Measurements from ENCODE around the gene TTC6. TPM values are rescaled to one million over a fixed set of nuclear protein-coding genes. Genes with fewer than 3 reads are reported as not detected.

The TTC6 gene
- total RNA-seq, 1 experiment from 2014 or later: 5.2 TPM

DNA sequence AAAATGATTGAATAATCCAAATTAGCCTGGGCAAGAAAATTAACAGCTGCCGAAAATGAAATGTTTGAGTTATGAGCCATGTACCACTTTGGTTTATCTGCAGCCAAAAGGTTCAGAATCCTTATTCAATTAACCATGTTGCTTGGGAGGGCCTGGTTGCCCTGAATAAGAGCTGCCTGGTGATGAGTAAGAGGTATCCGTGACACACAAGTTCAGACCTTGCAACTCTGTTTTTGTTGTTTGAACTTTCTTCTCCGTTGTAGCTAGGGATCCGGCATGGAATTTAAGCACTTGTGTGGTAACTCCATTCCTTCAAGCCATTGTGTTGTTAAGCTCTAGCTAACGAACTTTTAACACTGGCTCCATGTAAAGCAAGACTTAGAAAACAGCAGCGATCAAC is 36.0 kb upstream of the TTC6 start:
- H3K9me2 ChIP-seq (ENCODE audit: insufficient read depth): no peaks in the 10 kb centered on the region
- H4K20me1 ChIP-seq (ENCODE audit: insufficient read depth): no peaks in the 10 kb centered on the region
- POLR2A ChIA-PET (ENCODE audit: unreplicated experiment): no interaction called here
- 0 out of 2 replicates have a peak, but pooled peaks cover 9% of the 10 kb centered on the region for H3K36me3 ChIP-seq (ENCODE audit: low read depth)
- H3K79me2 ChIP-seq (ENCODE audit: low read depth): no peaks in the 10 kb centered on the region
- TF ChIP-seq, protein P1, sequence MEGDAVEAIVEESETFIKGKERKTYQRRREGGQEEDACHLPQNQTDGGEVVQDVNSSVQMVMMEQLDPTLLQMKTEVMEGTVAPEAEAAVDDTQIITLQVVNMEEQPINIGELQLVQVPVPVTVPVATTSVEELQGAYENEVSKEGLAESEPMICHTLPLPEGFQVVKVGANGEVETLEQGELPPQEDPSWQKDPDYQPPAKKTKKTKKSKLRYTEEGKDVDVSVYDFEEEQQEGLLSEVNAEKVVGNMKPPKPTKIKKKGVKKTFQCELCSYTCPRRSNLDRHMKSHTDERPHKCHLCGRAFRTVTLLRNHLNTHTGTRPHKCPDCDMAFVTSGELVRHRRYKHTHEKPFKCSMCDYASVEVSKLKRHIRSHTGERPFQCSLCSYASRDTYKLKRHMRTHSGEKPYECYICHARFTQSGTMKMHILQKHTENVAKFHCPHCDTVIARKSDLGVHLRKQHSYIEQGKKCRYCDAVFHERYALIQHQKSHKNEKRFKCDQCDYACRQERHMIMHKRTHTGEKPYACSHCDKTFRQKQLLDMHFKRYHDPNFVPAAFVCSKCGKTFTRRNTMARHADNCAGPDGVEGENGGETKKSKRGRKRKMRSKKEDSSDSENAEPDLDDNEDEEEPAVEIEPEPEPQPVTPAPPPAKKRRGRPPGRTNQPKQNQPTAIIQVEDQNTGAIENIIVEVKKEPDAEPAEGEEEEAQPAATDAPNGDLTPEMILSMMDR (conservative IDR thresholded peaks at IDR 0.05): no peak
- CTCF ChIA-PET: interaction anchor here (0.6 kb wide), 1 partner anchor 14 kb away, joined by 3 read pairs; no protein-coding TSS in a partner anchor
- H3K27me3 ChIP-seq (ENCODE audit: insufficient read depth, low read depth): no peaks in the 10 kb centered on the region
- H3F3A ChIP-seq (ENCODE audit: insufficient read depth, low read depth): no peaks in the 10 kb centered on the region
- no peaks in the 10 kb centered on the region for H3K9me3 ChIP-seq (ENCODE audit: insufficient read depth, low read depth)
- H2AFZ ChIP-seq: no peak overlapping the region
- H3K4me2 ChIP-seq: no peak overlapping the region
- DNase-seq: no peak
- no peaks in the 10 kb centered on the region for H3K4me1 ChIP-seq (replicated peaks; ENCODE audit: insufficient read depth)
- no TSS peak for BruUV-seq (replicated peaks)
- intact Hi-C loops (cut with micrococcal nuclease; ENCODE audit: unreplicated experiment): no loop called here
- no peak overlapping the region for H3K4me3 ChIP-seq
- H3K27ac ChIP-seq: no peak overlapping the region

DNA sequence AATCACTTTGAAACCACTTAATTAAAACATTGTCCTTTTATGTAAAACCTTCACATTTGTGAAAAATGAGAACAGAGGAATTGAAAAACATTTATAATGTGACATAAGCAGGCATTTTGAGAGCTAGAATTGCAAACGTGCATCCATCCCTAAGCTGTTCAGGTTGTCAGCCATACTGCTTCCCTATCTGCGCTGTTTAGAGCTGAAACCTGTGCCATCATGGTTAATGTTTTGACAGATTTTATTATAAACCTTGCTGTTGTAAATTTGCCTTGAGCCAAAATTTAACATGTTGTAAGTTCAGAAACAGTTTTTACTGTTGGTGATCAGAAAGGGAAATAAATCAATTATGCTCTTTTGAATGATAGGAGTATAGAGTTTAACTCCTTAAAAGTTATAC is 32.2 kb upstream of the TTC6 start:
- intact Hi-C loops (cut with micrococcal nuclease; ENCODE audit: unreplicated experiment): no loop called here
- H3K36me3 ChIP-seq (ENCODE audit: low read depth): 0 out of 2 replicates have a peak, but pooled peaks cover 9% of the 10 kb centered on the region
- H3K9me3 ChIP-seq (ENCODE audit: insufficient read depth, low read depth): no peaks in the 10 kb centered on the region
- H3K79me2 ChIP-seq (ENCODE audit: low read depth): no peaks in the 10 kb centered on the region
- POLR2A ChIA-PET (ENCODE audit: unreplicated experiment): no interaction called here
- H3K27me3 ChIP-seq (ENCODE audit: insufficient read depth, low read depth): no peaks in the 10 kb centered on the region
- CTCF ChIA-PET: no interaction called here
- peaks cover 33% of the 10 kb centered on the region for H3K4me1 ChIP-seq (replicated peaks; ENCODE audit: insufficient read depth)
- no peak overlapping the region for H3K27ac ChIP-seq
- peaks cover 23% of the 10 kb centered on the region for H3F3A ChIP-seq (ENCODE audit: insufficient read depth, low read depth)
- no peak overlapping the region for H2AFZ ChIP-seq
- no peak for DNase-seq
- H3K4me2 ChIP-seq: no peak overlapping the region
- TF ChIP-seq, protein P1 (conservative IDR thresholded peaks at IDR 0.05): no peak
- TF ChIP-seq EZH2 (IDR thresholded peaks at IDR 0.05; ENCODE audit: low read depth): no peak
- no peak overlapping the region for H3K4me3 ChIP-seq
- BruUV-seq (replicated peaks): no TSS peak
- no peaks in the 10 kb centered on the region for H3K9me2 ChIP-seq (ENCODE audit: insufficient read depth)
- no peaks in the 10 kb centered on the region for H4K20me1 ChIP-seq (ENCODE audit: insufficient read depth)

DNA sequence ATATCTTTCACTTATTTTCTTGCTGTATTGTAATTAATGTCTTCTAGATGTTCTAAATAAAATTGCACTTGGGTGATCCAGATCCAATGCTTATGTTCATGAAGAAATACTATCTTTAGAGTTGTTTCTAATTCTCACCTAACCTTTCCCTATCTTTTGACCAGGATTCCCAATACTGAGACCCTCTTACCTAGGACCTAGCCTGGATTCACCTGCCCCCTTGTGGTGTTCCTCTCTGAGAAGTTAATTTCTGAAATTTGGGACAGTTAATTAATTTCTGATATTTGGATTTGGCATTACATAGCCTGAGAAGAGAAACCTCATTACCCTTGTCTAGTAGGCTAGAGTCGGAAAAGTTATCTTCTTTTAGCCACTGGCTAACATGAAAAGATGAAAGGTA is 29.9 kb upstream of the TTC6 start:
- no peaks in the 10 kb centered on the region for H3K27me3 ChIP-seq (ENCODE audit: insufficient read depth, low read depth)
- no peaks in the 10 kb centered on the region for H3K9me2 ChIP-seq (ENCODE audit: insufficient read depth)
- ChIA-PET CTCF (no interaction called here), POLR2A (ENCODE audit: unreplicated experiment) (no interaction called here)
- H3K4me3 ChIP-seq: peak overlapping the region; percentile 44; the same call in 1 of the 2 replicates
- H2AFZ ChIP-seq: 0 out of 2 replicates have a peak overlapping the region, but pooled peaks have one; percentile 0
- H3F3A ChIP-seq (ENCODE audit: insufficient read depth, low read depth): peaks cover 23% of the 10 kb centered on the region
- peak overlapping the region; percentile 92 for H3K27ac ChIP-seq
- intact Hi-C loops (cut with micrococcal nuclease; ENCODE audit: unreplicated experiment): no loop called here
- BruUV-seq (replicated peaks): no TSS peak
- TF ChIP-seq EZH2 (IDR thresholded peaks at IDR 0.05; ENCODE audit: low read depth): no peak
- TF ChIP-seq, protein P1 (conservative IDR thresholded peaks at IDR 0.05): peak; percentile 69
- H4K20me1 ChIP-seq (ENCODE audit: insufficient read depth): no peaks in the 10 kb centered on the region
- H3K4me1 ChIP-seq (replicated peaks; ENCODE audit: insufficient read depth): peaks cover 40% of the 10 kb centered on the region
- 0 out of 2 replicates have a peak, but pooled peaks cover 9% of the 10 kb centered on the region for H3K36me3 ChIP-seq (ENCODE audit: low read depth)
- no peak for DNase-seq
- no peaks in the 10 kb centered on the region for H3K79me2 ChIP-seq (ENCODE audit: low read depth)
- peak overlapping the region; percentile 82 for H3K4me2 ChIP-seq
- H3K9me3 ChIP-seq (ENCODE audit: insufficient read depth, low read depth): no peaks in the 10 kb centered on the region

Measured in PC-9 (cell line).